HCT116 (cell line): ENCODE data around the gene GDPD5.

Experiments
- CTCF ChIP-seq, 3 experiments: fragments of 200-600 bp in 1 of 3; sonication (generic) in 1 of 3; IDR thresholded peaks in 2 of 3; conservative IDR thresholded peaks in 1 of 3; 2 replicates each; pipeline ENCODE4 v1.5.1; 2012 to 2017; ENCODE audit warnings: low read depth in 2 of 3, low read length in 2 of 3, antibody characterized with exemption in 1 of 3, borderline replicate concordance in 1 of 3, control low read depth in 1 of 3, mild to moderate bottlenecking in 1 of 3, mixed read lengths in 1 of 3, mixed run types in 1 of 3, moderate library complexity in 1 of 3; ENCODE audit not compliant: insufficient read depth in 1 of 3
- ELF1 ChIP-seq: IDR thresholded peaks from 2 replicates; pipeline ENCODE4 v1.6.1; 2012; ENCODE audit warnings: low read depth, borderline replicate concordance
- EZH2 ChIP-seq: fragments of 200-600 bp; sonication (generic); IDR thresholded peaks from 2 replicates; pipeline ENCODE4 v1.6.1; 2017; ENCODE audit warnings: antibody characterized with exemption, mixed run types
- EZH2phosphoT487 ChIP-seq: fragments of 200-600 bp; IDR thresholded peaks from 2 replicates; pipeline ENCODE4 v1.6.1; 2018; ENCODE audit warnings: antibody characterized with exemption, borderline replicate concordance
- POLR2A ChIP-seq: IDR thresholded peaks from 2 replicates; pipeline ENCODE4 v1.7.0; 2011; ENCODE audit warnings: borderline replicate concordance; ENCODE audit not compliant: insufficient read depth, insufficient read length; ENCODE audit errors: extremely low read depth
- RAD21 ChIP-seq: IDR thresholded peaks from 2 replicates; pipeline ENCODE4 v1.6.1; 2012; ENCODE audit warnings: low read depth, mild to moderate bottlenecking
- SIN3A ChIP-seq: IDR thresholded peaks from 2 replicates; pipeline ENCODE4 v1.6.1; 2012; ENCODE audit warnings: low read depth
- SP1 ChIP-seq: IDR thresholded peaks from 2 replicates; pipeline ENCODE4 v1.6.1; 2012; ENCODE audit warnings: low read depth
- TCF7L2 ChIP-seq: IDR thresholded peaks from 2 replicates; pipeline ENCODE4 v1.7.0; 2011; ENCODE audit warnings: borderline replicate concordance, inconsistent platforms; ENCODE audit not compliant: insufficient read depth, insufficient read length; ENCODE audit errors: extremely low read depth

- no peak for TF ChIP-seq CTCF (IDR thresholded peaks at IDR 0.05 in 2 of 3, conservative IDR thresholded peaks at IDR 0.05 in 1 of 3; ENCODE audit: borderline replicate concordance in 1 of 3, insufficient read depth in 1 of 3, low read depth in 2 of 3, low read length in 2 of 3)
- TF ChIP-seq POLR2A, result no peak
- no peak for TF ChIP-seq SP1
- TF ChIP-seq EZH2, result no peak
- TF ChIP-seq TCF7L2, result no peak
- no peak for TF ChIP-seq EZH2phosphoT487
- TF ChIP-seq RAD21, result no peak
- TF ChIP-seq ELF1, result no peak
- TF ChIP-seq SIN3A, result no peak
These were observed 28.1 kb upstream of the GDPD5 start for GRCh38 chr11:75553889-75554257.
